Activated T-helper 1 cell treated with anti-CD3 and anti-CD28 coated beads, Interleukin-2, amount 50 U/mL, for 16 hours (primary cell): Measurements from ENCODE around the gene HMG20A.

Experiments used
- DNase-seq, 2 donors: peaks; one replicate each; pipeline ENCODE4 v3.0.0-alpha.2; 2020; ENCODE audit warnings: low read depth in 1 of 2, low spot score in 1 of 2

The HMG20A gene

GRCh38 chr15:77475001-77475400 lies 54.3 kb downstream of the HMG20A start:
- DNase-seq: no peak

DNA sequence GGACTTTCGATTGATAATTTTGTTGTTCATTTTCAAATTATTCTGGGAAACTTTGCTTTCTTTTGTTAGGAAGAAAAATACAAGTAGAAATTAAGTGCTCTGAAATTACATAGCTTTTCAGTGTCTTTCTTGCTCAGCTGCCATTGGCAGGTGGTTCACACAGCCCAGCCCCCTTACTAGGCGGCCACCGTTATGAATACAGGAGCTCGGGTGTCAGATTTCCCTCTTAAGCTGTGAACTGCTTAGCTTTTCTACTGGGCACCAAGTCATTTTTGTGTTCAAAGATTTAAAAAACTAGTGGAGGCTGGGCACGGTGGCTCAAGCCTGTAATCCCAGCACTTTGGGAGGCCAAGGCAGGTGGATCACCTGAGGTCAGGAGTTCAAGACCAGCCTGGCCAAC lies 55.2 kb downstream of the HMG20A start:
- DNase-seq: no peak

GRCh38 chr15:77476995-77477394 lies 56.3 kb downstream of the HMG20A start:
- DNase-seq: no peak

- no peak for DNase-seq
Observed at GRCh38 chr15:77478051-77478450, 57.4 kb downstream of the HMG20A start.

DNA sequence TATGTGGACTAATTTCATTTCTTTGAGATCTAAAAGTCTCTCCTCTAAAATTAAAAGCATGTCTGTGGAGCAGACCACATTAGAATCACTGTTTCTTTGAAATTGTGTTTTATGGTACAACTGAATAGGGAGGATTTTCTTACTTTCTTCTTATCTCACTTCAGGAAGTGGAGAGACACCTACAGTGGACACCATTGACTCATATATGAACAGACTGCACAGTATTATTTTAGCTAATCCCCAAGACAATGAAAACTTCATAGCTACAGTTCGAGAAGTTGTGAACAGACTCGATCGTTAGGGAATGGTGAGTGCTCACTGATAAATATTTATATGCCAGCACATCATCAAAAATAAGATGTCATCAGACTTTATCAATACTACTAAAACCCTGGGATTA lies 58.3 kb downstream of the HMG20A start:
- DNase-seq: no peak

DNA sequence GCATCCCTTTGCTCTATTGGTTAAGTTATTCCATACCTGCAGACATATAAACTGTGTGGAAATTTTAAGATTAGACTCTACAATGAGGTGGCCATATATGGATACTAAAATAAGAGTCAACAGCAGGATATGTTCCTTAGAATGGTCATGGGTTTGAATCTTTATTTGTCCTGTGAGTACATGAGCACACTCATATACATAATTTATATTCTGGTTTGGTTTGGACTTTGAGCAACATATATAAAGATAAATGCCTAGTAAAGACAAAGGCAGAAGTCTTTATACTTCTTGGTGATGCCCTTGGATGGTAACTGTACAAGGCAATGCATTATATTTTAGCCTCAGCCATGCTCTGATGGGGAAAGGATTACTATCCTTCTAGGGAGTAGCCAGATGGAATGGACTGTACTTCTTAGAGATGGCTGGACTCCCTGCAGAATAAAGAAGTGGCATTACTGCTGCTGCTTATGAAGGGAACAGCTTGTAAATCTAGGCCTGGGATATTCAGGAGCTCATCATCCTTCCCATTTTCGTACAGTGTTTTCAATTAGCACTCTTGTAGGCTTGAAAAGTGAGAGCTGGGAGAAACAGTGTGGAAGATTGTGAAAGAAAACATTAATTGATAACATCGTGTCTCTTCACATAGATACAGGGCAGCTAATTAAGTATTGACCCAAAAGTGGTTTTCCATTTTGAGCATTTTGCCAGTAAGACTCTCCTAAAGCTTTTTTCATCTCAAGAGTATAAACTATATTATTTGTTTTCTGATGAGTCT lies 60.4 kb downstream of the HMG20A start:
- no peak for DNase-seq

DNA sequence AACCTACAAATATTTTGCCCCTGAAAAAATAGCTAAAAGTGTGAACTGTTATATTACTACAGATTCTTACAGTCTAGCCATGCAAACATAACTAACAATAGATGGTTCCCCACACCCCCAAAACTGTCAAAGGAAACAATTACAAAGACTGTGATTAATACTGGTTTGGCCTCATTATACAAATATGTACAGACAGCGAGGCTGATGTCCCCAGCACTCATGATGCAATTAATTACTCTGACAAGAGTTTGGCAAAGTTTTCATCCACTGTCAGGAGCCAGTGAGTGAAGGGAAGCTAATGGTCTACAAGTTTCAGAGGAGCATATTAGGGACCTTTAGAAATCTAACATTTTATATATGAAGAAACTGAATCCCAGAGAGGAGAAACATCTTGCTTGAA lies 61.0 kb downstream of the HMG20A start:
- no peak for DNase-seq

DNA sequence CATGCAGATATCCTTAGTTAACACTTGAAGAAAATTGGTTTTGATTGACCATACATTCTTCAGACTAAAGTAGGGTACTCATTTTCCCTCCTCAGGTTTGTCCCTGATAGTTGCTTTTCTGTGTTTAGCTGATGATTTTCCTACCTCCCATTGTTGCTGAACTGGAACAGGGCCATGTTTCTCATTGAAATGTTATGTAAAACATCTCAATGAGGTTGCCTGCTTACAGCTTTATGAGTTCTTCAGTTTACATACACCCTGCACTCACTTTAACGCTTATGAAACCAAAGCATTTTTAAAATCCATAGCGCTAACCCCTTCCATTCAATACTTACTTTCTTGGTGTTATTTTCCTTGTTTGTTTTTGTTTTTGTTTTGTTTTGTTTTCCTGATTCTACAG lies 61.9 kb downstream of the HMG20A start:
- DNase-seq: no peak

DNA sequence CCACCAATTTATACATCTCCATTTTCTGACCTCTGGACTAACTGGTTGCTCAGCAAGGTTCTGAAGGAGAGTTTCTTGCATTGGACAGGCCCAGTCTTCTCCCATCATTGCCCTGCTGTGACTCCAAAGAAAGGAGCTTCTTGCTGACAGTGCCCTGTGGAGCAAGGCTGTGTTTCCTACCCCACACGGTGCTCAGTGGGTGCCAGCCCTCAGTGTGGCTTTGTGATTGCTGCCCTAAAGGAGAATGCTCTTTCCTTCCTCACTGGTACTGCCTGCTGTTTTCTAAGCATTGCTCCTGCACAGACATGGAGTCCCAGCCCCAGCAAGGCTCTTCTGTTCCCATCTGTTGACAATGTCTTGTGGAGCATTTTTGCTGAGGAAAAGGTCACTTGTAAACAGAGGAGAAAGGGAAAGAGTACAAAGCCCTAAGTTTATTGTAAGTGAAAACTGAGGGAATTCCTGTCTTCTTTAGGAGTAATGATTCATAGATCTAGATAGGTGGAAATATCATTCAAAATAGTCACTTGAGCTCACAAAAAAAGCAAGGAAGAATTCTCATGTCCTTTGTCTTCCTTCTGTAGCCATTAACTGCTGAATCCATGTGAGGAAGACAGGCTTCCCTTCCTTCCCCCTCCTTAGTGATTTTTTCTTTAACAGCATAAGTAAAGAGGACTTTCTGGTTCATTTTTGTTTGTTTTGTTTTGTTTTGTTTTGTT lies 62.9 kb downstream of the HMG20A start:
- no peak for DNase-seq

DNA sequence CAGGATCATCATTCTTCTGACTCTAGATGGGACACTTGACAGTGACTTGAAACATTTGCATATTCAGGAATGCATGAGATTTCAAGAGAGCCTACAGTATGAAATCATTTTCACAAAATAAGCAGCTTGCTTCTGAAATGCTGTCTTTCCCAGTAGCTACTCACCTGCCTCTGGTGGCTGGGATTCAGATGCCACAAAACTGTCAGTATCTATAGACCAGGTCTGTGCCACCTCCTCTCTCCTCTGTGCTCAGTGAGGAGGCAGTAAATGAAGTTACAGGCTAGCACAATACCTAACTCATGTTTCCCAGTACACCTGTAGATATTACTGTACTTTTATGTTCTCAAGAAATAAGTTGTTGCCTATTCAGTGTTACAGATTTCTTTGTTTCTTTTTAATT lies 64.3 kb downstream of the HMG20A start:
- DNase-seq: no peak

- DNase-seq: no peak
Observed at GRCh38 chr15:77486542-77487468, 66.1 kb downstream of the HMG20A start.

GRCh38 chr15:77487469-77487842 lies 66.8 kb downstream of the HMG20A start:
- DNase-seq: no peak

- DNase-seq: no peak
Observed at GRCh38 chr15:77487888-77488287, 67.2 kb downstream of the HMG20A start.

DNA sequence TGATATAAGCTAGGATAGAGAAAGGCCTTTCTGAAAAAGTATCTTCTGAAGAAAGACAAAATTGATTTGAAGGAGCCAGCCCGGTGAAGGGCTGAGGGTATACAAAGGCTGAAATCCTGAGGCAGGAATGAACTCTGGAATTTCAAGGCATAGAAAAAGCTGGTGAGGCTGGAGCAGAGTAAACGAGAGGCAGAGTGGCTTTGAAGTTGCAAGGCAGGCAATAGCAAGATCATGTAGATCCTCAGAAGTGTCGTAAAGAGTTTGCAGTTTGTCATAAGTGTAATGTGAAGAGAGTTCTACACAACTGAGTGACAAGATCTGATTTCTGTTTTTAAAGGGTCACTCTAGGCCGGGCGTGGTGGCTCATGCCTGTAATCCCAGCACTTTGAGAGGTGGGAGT lies 69.0 kb downstream of the HMG20A start:
- DNase-seq: no peak

DNA sequence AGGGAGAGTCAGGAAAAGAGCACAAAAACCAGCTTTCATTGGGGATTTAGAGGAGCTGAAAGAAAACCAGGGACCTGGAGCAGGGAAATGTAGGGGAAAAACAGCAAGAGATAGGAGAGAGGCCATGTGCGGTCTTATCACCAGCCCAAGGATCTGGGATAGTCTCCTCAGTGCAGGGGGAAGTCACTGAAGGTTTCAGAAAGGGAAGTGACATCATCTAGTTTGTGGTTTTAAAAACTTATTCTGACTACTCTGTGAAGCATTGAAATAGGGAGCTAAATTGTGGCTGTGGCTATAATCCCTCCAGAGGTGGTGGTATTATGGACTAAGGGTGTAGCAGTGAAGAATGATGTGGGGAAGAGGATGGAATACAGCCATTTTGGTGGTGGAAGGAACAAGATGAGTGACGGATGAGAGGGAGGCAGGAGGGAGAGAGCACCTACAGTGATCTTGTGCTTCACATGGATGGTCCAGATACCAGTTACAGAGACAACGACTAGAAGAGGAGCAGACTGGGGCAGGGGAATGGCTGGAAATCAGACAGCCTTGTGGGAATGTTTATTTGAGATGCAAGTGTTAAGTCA lies 72.7 kb downstream of the HMG20A start:
- DNase-seq: no peak

DNA sequence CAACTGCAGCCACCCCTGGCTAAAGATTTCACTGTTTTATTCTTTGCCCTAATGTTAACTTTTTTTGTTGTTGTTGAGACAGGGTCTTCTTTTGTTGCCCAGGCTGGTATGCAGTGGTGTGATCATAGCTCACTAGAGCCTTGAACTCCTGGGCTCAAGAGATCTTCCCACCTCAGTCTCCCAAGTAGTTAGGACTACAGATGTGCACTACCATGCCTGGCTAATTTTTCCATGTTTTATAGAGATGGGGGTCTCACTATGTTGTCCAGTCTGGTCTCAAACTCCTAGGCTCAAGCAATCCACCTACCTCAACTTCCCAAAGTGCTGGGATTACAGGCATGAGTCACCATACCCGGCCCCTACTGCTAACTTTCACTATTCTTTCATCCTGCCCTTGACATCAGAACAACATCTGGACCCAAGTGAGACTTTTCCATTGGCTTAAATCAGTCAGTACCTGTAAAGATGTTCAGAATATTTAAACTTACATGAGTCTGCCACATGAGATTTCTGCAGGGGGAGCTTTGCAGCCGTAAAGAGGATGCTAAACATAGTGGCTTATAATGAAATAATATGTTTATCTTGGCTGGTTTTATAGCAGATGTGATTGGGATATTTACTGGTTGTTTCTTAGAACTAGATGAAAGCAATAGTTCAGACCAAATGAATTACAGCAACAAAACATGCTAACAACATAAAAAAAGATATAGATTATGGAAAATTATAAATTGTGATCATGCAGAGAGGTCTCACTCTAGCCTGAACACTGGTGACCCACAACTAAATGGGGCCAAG lies 73.6 kb downstream of the HMG20A start:
- DNase-seq: no peak

GRCh38 chr15:77494964-77495363 lies 74.3 kb downstream of the HMG20A start:
- DNase-seq: no peak

DNA sequence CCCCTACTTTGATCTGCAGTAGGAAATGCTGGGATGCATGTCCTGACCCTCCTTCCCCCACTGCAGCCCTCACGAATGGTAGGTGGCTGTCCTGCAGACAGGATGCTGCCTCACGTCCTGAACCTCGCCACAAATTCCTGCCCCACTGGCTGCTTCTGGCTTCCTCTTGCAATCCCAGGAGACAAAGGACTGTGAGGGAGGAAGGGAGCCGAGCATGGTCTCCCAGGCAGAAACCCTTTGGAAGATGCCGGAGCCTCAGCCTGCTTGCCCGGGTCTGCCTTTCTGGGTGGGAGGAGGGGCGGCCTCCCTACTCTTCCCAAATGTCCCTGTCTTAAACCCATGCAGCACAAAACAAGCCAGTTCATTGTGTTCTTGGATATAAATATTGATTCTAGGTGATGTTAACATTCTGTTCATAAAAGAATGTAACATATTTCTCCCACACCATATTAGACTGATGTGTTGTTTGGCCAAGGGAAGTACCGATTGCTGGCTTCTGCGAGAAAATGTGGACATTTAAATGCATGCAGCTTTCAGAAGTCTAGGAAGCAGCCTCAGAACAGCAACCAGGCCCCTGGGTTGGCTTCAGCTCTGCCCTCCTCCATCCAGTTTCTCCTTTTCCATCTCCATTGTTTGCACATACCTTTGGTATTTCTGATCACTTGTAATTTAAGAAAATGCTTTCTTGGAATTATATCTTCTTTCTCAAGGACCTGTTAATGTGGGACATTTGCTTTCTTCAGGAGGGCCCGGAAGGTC lies 75.3 kb downstream of the HMG20A start:
- DNase-seq: no peak

GRCh38 chr15:77496715-77497109 lies 76.0 kb downstream of the HMG20A start:
- peak; percentile 51 for DNase-seq
